MCF 10A (cell line): Measurements from ENCODE around the gene ERVV-1. TPM values are rescaled to one million over a fixed set of nuclear protein-coding genes. Genes with fewer than 3 reads are reported as not detected.

ENCODE experiments used
- BruUV-seq: library from RNA; stranded (reverse); fragments of 400-500 nt; replicated peaks from 2 replicates; lab custom pipeline; 2021; lab: Mats Ljungman, UMichigan
- CTCF ChIA-PET: fragments of 300-600 bp; sonication (Branson Sonifier 250); formaldehyde crosslinking; extraction: SDS; loops from one replicate; lab custom pipeline; 2021; ENCODE audit warnings: antibody characterized with exemption, inconsistent platforms; lab: Yijun Ruan, JAX
- POLR2A ChIA-PET: fragments of 300-600, 350-650 bp; sonication (Branson Sonifier 250); formaldehyde crosslinking; extraction: SDS; loops from one replicate; lab custom pipeline; 2020; ENCODE audit warnings: antibody characterized with exemption, inconsistent platforms; lab: Yijun Ruan, JAX
- DNase-seq: peaks from one replicate; pipeline ENCODE4 v3.0.0-alpha.2; 2018; ENCODE audit not compliant: unreplicated experiment
- H3K27ac Mint-ChIP-seq: one replicate; pipeline ENCODE4 v1.8.0; 2022; ENCODE audit warnings: mild to moderate bottlenecking, low read depth, mixed read lengths; ENCODE audit not compliant: unreplicated experiment
- H3K27me3 Mint-ChIP-seq: one replicate; pipeline ENCODE4 v1.8.0; 2022; ENCODE audit warnings: mixed read lengths; ENCODE audit not compliant: insufficient read depth, unreplicated experiment
- H3K36me3 Mint-ChIP-seq: one replicate; pipeline ENCODE4 v1.8.0; 2022; ENCODE audit warnings: mild to moderate bottlenecking, moderate library complexity, mixed read lengths; ENCODE audit not compliant: insufficient read depth, unreplicated experiment
- H3K4me1 Mint-ChIP-seq: one replicate; pipeline ENCODE4 v1.8.0; 2022; ENCODE audit warnings: mixed read lengths; ENCODE audit not compliant: insufficient read depth, unreplicated experiment
- H3K4me3 Mint-ChIP-seq: one replicate; pipeline ENCODE4 v1.8.0; 2022; ENCODE audit warnings: mild to moderate bottlenecking, moderate library complexity, mixed read lengths; ENCODE audit not compliant: unreplicated experiment
- H3K9me3 Mint-ChIP-seq: one replicate; pipeline ENCODE4 v1.8.0; 2022; ENCODE audit warnings: mixed read lengths; ENCODE audit not compliant: unreplicated experiment
- intact Hi-C: fragments of 100-400 bp; cut with micrococcal nuclease; formaldehyde crosslinking; loops from 2 replicates; pipeline ENCODE4 v1.14.1; 2022
- total RNA-seq: library from RNA; stranded (reverse); gene quantifications from 2 replicates; pipeline ENCODE4 v1.2.3, GENCODE V29; 2022
- TF ChIP-seq, protein P1 (sequence below): fragments of 200-600 bp; IDR thresholded peaks from one replicate; pipeline ENCODE4 v1.8.0; 2022; ENCODE audit warnings: antibody characterized with exemption, mild to moderate bottlenecking; ENCODE audit not compliant: unreplicated experiment

ERVV-1 gene
- total RNA-seq, 1 experiment from 2014 or later, result not detected

DNA sequence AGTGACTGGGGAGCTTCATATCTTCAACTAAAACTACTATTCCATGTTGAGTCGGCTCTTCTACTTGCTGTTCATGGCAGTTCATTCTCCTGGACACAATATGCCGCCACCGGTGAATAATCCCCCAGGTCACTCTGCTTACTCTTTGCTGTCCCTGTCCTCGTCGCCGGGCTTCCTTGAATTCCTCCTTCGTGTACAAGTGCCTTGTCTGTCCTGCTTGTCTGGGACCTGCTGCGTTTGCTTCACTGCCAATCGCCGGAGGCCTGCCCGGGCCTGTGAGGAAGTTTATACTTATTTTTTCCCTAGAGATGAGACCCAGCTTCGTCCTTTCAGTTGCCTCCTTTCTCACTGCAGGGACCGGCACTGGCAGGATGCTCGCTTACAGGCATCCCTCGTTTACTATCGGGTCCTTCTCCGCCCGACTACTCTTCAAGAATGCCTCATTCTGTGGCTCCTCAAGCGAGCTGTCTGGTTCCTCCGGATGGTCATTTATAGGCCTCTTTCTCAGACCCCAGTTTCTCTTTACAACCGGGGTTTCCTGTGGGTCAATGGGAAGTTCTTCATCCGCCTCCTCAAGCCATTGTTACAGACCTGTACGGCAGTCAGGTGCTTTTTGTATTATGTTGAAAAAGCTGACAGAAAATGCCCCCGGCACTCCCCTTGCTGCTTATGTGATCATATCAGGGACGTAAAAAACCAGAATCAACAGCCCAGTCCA lies 5.5 kb upstream of the ERVV-1 start:
- ChIA-PET POLR2A (no interaction called here), CTCF (interaction anchor here (0.6 to 1.0 kb wide), 2 partner anchors 187 to 203 kb away, joined by 3 read pairs; no protein-coding TSS in a partner anchor)
- Mint-ChIP-seq H3K4me1 (no peaks in the 10 kb centered on the region), H3K27me3 (no peaks in the 10 kb centered on the region), H3K27ac (no peak overlapping the region), H3K9me3 (peaks cover 8% of the 10 kb centered on the region), H3K4me3 (no peak overlapping the region), H3K36me3 (no peaks in the 10 kb centered on the region)
- DNase-seq, result no peak
- BruUV-seq, result no TSS peak
- intact Hi-C loops, result no loop called here
- TF ChIP-seq, protein P1, sequence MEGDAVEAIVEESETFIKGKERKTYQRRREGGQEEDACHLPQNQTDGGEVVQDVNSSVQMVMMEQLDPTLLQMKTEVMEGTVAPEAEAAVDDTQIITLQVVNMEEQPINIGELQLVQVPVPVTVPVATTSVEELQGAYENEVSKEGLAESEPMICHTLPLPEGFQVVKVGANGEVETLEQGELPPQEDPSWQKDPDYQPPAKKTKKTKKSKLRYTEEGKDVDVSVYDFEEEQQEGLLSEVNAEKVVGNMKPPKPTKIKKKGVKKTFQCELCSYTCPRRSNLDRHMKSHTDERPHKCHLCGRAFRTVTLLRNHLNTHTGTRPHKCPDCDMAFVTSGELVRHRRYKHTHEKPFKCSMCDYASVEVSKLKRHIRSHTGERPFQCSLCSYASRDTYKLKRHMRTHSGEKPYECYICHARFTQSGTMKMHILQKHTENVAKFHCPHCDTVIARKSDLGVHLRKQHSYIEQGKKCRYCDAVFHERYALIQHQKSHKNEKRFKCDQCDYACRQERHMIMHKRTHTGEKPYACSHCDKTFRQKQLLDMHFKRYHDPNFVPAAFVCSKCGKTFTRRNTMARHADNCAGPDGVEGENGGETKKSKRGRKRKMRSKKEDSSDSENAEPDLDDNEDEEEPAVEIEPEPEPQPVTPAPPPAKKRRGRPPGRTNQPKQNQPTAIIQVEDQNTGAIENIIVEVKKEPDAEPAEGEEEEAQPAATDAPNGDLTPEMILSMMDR, result no peak

DNA sequence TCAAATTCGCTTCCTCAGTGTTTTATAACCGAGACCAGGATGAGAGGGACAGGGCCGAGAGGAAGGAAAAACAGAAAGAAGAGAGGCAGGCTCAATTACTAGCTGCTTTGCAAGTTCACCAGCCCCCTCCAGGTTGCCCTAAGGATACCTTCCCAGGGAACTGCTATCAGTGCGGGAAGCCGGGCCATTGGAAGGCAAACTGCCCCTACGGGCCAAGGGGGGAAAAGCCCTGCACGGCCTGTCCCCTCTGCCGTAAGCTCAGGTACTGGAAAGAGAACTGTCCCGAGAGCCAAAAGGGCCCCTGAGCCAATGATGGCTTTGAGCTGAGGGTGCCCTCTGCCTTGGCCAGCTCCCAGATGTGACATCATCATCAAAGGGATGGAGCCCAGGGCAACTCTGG lies 3.2 kb upstream of the ERVV-1 start:
- Mint-ChIP-seq H3K4me3 (no peak overlapping the region), H3K27ac (no peak overlapping the region), H3K9me3 (peaks cover 13% of the 10 kb centered on the region), H3K27me3 (no peaks in the 10 kb centered on the region), H3K36me3 (no peaks in the 10 kb centered on the region), H3K4me1 (no peaks in the 10 kb centered on the region)
- POLR2A ChIA-PET, result interaction anchor here (0.7 kb wide), 1 partner anchor 17 kb away, joined by 3 read pairs; no protein-coding TSS in a partner anchor
- intact Hi-C loops, result no loop called here
- TF ChIP-seq, protein P1, result no peak
- no TSS peak for BruUV-seq
- CTCF ChIA-PET, result interaction anchor here (0.6 kb wide), 1 partner anchor 10 kb away, joined by 3 read pairs; no protein-coding TSS in a partner anchor
- no peak for DNase-seq

DNA sequence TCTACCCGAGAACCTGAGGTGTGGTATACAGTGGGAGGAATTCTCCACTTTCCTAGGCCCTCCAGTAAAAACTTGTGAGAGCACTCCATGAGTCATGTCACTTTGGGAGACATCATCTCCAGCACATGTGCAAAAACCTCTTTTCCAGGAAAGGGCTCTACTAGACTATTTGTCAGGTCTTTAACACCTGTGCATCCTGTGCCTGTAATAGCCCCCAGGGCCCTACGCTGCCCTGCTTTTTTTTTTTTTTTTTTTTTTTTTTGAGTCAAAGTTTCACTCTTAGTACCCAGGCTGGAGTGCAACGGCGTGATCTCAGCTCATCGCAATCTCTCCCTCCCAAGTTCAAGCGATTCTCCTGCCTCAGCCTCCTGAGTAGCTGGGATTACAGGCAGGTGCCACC lies 1.7 kb upstream of the ERVV-1 start:
- H3K4me3 Mint-ChIP-seq, result no peak overlapping the region
- CTCF ChIA-PET, result no interaction called here
- TF ChIP-seq, protein P1, result no peak
- DNase-seq, result no peak
- no TSS peak for BruUV-seq
- H3K36me3 Mint-ChIP-seq, result no peaks in the 10 kb centered on the region
- H3K27me3 Mint-ChIP-seq, result no peaks in the 10 kb centered on the region
- intact Hi-C loops, result no loop called here
- H3K27ac Mint-ChIP-seq, result no peak overlapping the region
- no peaks in the 10 kb centered on the region for H3K4me1 Mint-ChIP-seq
- POLR2A ChIA-PET, result no interaction called here
- peaks cover 20% of the 10 kb centered on the region for H3K9me3 Mint-ChIP-seq

DNA sequence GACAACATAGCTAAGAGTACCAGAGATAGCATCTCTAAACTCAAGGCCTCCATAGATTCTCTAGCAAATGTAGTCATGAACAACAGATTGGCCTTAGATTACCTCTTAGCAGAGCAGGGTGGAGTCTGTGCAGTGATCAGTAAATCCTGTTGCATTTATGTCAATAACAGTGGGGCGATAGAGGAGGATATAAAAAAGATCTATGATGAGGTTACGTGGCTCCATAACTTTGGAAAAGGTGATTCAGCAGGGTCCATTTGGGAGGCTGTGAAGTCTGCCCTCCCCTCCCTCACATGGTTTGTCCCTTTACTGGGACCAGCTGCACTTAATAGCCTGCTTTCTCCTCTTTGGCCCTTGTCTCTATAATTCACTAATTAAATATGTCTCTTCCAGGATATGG lies 1.4 kb downstream of the ERVV-1 start:
- Mint-ChIP-seq H3K4me3 (no peak overlapping the region), H3K36me3 (peaks cover 7% of the 10 kb centered on the region), H3K27ac (no peak overlapping the region), H3K9me3 (peaks cover 37% of the 10 kb centered on the region), H3K27me3 (no peaks in the 10 kb centered on the region), H3K4me1 (no peaks in the 10 kb centered on the region)
- POLR2A ChIA-PET, result no interaction called here
- TF ChIP-seq, protein P1, result no peak
- intact Hi-C loops, result no loop called here
- no peak for DNase-seq
- BruUV-seq, result no TSS peak
- CTCF ChIA-PET, result interaction anchor here (0.6 kb wide), 1 partner anchor 380 kb away, joined by 3 read pairs; no protein-coding TSS in a partner anchor
